HUES64 (cell line): ENCODE measurements around the gene GOLGA6C.
"Not testable (repeated sequence)": the region's sequence is repeated elsewhere in the genome, so short reads cannot be mapped to it uniquely, and the experiment has no call there.

Source experiments
- H3K27ac ChIP-seq: 2 replicates; pipeline ENCODE4 v1.7.0; 2013; ENCODE audit warnings: low read depth, low read length, inconsistent platforms
- H3K27me3 ChIP-seq: 2 replicates; pipeline ENCODE4 v1.6.1; 2013; ENCODE audit warnings: mild to moderate bottlenecking, low read length; ENCODE audit not compliant: insufficient read depth
- H3K36me3 ChIP-seq: 2 replicates; pipeline ENCODE4 v1.6.1; 2013; ENCODE audit warnings: mild to moderate bottlenecking, low read length; ENCODE audit not compliant: insufficient read depth
- H3K4me1 ChIP-seq: 2 replicates; pipeline ENCODE4 v1.6.1; 2013; ENCODE audit warnings: mild to moderate bottlenecking, low read length, moderate library complexity; ENCODE audit not compliant: insufficient read depth
- H3K4me3 ChIP-seq: 2 replicates; pipeline ENCODE4 v1.5.1; 2013; ENCODE audit warnings: mild to moderate bottlenecking, low read length, moderate library complexity
- H3K9ac ChIP-seq: 2 replicates; pipeline ENCODE4 v1.6.1; 2013; ENCODE audit warnings: mild to moderate bottlenecking, low read depth, low read length
- H3K9me3 ChIP-seq: 2 replicates; pipeline ENCODE4 v1.6.1; 2013; ENCODE audit warnings: low read depth, low read length; ENCODE audit not compliant: insufficient read depth
- WGBS: fragments of 150-250, 120-280 bp; methylation state at CpG from one replicate; pipeline ENCODE4 v1.1.7; 2013; ENCODE audit warnings: missing lambda C conversion rate; 5-methylcytosine and 5-hydroxymethylcytosine counted together

GOLGA6C gene

GRCh38 chr15:75215107-75216004 lies 42.8 kb upstream of the GOLGA6C start:
- WGBS: 90% methylated on average over 5 of the region's 5 CpGs
- no peaks in the 10 kb centered on the region for H3K9me3 ChIP-seq
- H3K4me3 ChIP-seq: no peak overlapping the region
- H3K4me1 ChIP-seq: no peaks in the 10 kb centered on the region
- no peak overlapping the region for H3K27ac ChIP-seq
- H3K36me3 ChIP-seq: peaks cover 29% of the 10 kb centered on the region
- H3K27me3 ChIP-seq: no peaks in the 10 kb centered on the region
- H3K9ac ChIP-seq: no peak overlapping the region

GRCh38 chr15:75217012-75217411 lies 41.1 kb upstream of the GOLGA6C start:
- WGBS: 95% methylated on average over 5 of the region's 6 CpGs
- H3K9ac ChIP-seq: no peak overlapping the region
- H3K4me1 ChIP-seq: no peaks in the 10 kb centered on the region
- H3K36me3 ChIP-seq: peaks cover 13% of the 10 kb centered on the region
- H3K27ac ChIP-seq: no peak overlapping the region
- no peaks in the 10 kb centered on the region for H3K9me3 ChIP-seq
- no peaks in the 10 kb centered on the region for H3K27me3 ChIP-seq
- H3K4me3 ChIP-seq: no peak overlapping the region

- H3K9me3 ChIP-seq, H3K9ac ChIP-seq, H3K27me3 ChIP-seq, H3K36me3 ChIP-seq, H3K4me3 ChIP-seq, H3K4me1 ChIP-seq, H3K27ac ChIP-seq: not testable (repeated sequence)
- WGBS: 89% methylated on average over 3 of the region's 3 CpGs
Measured at GRCh38 chr15:75217574-75217973, 40.6 kb upstream of the GOLGA6C start.

GRCh38 chr15:75219507-75219929 lies 38.6 kb upstream of the GOLGA6C start:
- not testable (repeated sequence) for H3K27me3 ChIP-seq, H3K9ac ChIP-seq, H3K4me1 ChIP-seq, H3K27ac ChIP-seq, H3K36me3 ChIP-seq, H3K4me3 ChIP-seq, H3K9me3 ChIP-seq
- WGBS: 81% methylated on average over 4 of the region's 4 CpGs

- no peaks in the 10 kb centered on the region for H3K36me3 ChIP-seq
- H3K27ac ChIP-seq: no peak overlapping the region
- 94% methylated on average over 6 of the region's 6 CpGs for WGBS
- H3K9ac ChIP-seq: no peak overlapping the region
- H3K27me3 ChIP-seq: no peaks in the 10 kb centered on the region
- H3K4me1 ChIP-seq: no peaks in the 10 kb centered on the region
- H3K4me3 ChIP-seq: no peak overlapping the region
- H3K9me3 ChIP-seq: no peaks in the 10 kb centered on the region
Measured at GRCh38 chr15:75223688-75224087, 34.4 kb upstream of the GOLGA6C start.

- Histone ChIP-seq H3K4me3 (no peak overlapping the region), H3K9ac (no peak overlapping the region), H3K9me3 (no peaks in the 10 kb centered on the region), H3K4me1 (no peaks in the 10 kb centered on the region), H3K27me3 (no peaks in the 10 kb centered on the region), H3K36me3 (no peaks in the 10 kb centered on the region), H3K27ac (no peak overlapping the region)
- 94% methylated on average over 12 of the region's 12 CpGs for WGBS
Measured at GRCh38 chr15:75224281-75224680, 33.9 kb upstream of the GOLGA6C start.

- H3K36me3 ChIP-seq, H3K4me3 ChIP-seq, H3K9me3 ChIP-seq, H3K27ac ChIP-seq, H3K4me1 ChIP-seq, H3K27me3 ChIP-seq, H3K9ac ChIP-seq: not testable (repeated sequence)
- WGBS: 88% methylated on average over 7 of the region's 10 CpGs
Measured at GRCh38 chr15:75225102-75225836, 32.9 kb upstream of the GOLGA6C start.

GRCh38 chr15:75225951-75226732 lies 32.0 kb upstream of the GOLGA6C start:
- Histone ChIP-seq H3K27ac (no peak overlapping the region), H3K4me1 (no peaks in the 10 kb centered on the region), H3K9ac (no peak overlapping the region), H3K27me3 (no peaks in the 10 kb centered on the region), H3K9me3 (no peaks in the 10 kb centered on the region), H3K4me3 (no peak overlapping the region), H3K36me3 (no peaks in the 10 kb centered on the region)
- 93% methylated on average over 16 of the region's 16 CpGs for WGBS

- H3K27ac ChIP-seq, H3K9ac ChIP-seq, H3K9me3 ChIP-seq, H3K4me3 ChIP-seq, H3K4me1 ChIP-seq, H3K36me3 ChIP-seq, H3K27me3 ChIP-seq: not testable (repeated sequence)
- WGBS: 89% methylated on average over 7 of the region's 7 CpGs
Measured at GRCh38 chr15:75227112-75227511, 31.0 kb upstream of the GOLGA6C start.

- Histone ChIP-seq H3K4me3 (no peak overlapping the region), H3K9me3 (no peaks in the 10 kb centered on the region), H3K4me1 (no peaks in the 10 kb centered on the region), H3K36me3 (no peaks in the 10 kb centered on the region), H3K27me3 (no peaks in the 10 kb centered on the region), H3K9ac (no peak overlapping the region; the same call in 1 of the 2 replicates), H3K27ac (no peak overlapping the region)
- 95% methylated on average over 12 of the region's 13 CpGs for whole genome bisulfite sequencing
Measured at GRCh38 chr15:75227663-75228280, 30.4 kb upstream of the GOLGA6C start.
